GM19239 (cell line): ENCODE measurements around the gene CDC42BPB.

Experiments used
- DNase-seq: peaks from one replicate; pipeline ENCODE4 v3.0.0; 2011; ENCODE audit warnings: low spot score; ENCODE audit not compliant: insufficient read length
- FAIRE-seq: peaks from 2 replicates; lab custom pipeline; 2011; peaks lifted over from hg19 to GRCh38; lab: Jason Lieb, UNC

Gene CDC42BPB

GRCh38 chr14:102920998-102921304 lies 136.4 kb downstream of the CDC42BPB start:
- DNase-seq (no peak), FAIRE-seq (no peak)

DNA sequence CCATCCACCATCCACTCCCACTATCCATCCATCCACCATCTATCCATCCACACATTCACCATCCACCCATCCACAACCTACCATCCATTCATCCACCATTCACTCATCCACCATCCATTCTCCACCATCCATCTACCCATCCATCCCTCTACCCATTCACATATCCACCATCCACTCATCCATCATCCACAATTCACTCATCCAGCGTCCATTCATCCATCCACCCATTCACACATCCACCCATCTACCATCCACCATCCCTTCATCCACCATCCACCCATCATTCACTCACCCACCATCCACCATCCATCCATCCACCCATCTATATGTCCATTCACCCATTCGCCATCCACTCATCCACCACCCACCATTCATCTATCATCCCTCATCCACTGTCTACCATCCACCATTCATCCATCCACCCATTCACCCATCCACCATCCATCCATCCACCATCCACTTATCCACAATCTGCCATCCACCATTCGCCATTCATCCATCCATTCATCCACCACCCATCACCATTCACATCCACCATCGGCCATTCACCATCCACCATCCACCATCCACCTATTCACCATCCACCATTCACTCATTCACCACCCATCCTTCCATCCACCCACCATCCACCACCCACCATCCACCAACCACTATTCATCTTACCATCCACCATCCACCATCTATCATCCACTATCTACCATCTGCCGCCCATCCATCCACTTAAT lies 136.9 kb downstream of the CDC42BPB start:
- DNase-seq: no peak
- no peak for FAIRE-seq

DNA sequence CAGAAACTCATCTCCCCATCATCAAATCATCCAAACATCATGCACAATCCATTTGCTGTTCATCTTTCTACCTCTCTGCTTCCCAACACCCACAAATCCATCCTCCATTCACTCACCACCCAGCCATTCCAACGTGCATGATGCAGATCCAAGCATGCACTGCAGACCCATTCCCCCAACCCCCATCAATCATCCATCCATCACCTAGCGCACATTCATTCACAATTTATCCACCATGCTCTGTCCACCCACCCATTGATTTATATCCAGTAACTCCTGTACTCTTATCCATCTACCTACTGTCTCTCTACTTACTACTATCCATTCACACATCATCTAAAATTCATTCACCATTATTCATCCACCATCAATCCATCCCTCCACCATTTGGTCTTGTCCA lies 138.9 kb downstream of the CDC42BPB start:
- DNase-seq: no peak
- no peak for FAIRE-seq

- DNase-seq: no peak
- FAIRE-seq: peak; percentile 74
These were observed 139.7 kb downstream of the CDC42BPB start for GRCh38 chr14:102917469-102918211.

GRCh38 chr14:102917056-102917385 lies 140.3 kb downstream of the CDC42BPB start:
- FAIRE-seq (no peak), DNase-seq (no peak)

DNA sequence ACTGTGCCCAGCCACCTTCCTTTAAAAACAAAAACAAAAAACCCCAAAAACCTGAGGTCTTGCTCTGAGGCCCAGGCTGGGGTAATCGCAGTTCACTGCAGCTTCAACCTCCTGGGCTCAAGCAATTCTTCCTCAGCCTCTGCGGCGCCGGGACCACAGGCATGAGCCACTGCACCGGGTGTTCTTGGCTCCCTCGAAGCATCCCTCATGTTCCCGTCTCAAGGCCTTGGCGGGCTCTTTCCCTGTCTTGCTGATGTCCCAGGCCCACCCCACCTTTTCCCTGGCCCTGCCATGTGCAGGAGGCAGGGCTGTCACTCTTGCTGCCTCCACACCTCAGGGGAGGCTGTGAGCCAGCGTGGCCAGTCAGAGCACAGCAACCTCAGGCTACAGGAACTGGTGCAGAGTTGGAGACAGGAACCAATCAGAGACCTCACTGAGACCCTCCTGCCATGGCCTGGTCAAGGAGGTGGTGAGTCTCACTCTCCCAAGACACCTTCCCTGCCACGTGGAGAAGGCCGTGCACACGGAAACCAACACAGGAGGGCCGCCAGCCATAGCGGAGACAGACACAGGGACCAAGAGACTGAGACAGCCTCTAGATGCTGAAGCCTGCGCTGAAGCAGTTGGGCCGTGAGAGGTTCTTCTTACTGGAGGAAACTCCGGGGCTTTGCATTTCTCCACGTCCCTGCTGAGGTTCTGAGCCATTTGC lies 140.8 kb downstream of the CDC42BPB start:
- DNase-seq (no peak), FAIRE-seq (peak; percentile 49)

DNA sequence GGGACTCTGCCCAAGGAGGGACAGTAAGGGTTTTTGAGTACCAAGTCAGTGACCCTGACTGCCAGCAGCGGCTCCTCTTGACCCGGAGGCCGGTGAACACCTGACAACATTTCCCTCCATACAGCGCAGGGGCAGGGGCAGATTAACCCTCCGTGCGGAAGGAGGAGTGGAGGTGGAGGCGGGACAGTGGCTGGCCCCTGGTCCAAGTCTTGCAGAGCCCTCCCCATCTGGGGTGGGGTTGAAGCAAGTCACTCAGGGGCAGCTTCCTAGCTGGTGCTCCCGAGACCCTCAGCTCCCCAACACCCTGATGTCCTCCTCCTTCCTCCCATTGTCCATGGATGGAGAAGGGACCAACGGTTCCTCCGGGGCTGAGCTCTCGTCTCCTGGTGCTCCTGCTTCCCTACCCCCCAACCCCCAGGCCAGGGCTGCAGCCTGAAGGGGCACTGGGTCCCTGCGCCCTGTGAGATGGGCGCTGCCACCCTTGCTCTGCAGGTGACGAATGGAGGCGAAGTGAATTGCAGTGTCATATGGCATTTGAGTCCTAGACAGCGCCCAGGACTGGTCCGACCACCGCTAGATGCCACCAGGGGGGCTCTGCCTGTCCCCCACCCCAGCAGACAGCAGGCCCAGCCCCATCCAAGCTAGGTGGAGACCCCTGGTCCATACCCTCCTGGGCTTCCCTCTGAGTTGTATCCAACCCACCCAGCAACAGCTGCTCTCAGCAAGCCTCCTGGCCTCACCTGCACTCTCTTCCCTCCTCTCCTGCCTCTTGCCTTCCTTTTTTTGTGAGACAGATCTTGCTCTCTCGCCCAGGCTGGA lies 141.8 kb downstream of the CDC42BPB start:
- FAIRE-seq (no peak), DNase-seq (no peak)

DNA sequence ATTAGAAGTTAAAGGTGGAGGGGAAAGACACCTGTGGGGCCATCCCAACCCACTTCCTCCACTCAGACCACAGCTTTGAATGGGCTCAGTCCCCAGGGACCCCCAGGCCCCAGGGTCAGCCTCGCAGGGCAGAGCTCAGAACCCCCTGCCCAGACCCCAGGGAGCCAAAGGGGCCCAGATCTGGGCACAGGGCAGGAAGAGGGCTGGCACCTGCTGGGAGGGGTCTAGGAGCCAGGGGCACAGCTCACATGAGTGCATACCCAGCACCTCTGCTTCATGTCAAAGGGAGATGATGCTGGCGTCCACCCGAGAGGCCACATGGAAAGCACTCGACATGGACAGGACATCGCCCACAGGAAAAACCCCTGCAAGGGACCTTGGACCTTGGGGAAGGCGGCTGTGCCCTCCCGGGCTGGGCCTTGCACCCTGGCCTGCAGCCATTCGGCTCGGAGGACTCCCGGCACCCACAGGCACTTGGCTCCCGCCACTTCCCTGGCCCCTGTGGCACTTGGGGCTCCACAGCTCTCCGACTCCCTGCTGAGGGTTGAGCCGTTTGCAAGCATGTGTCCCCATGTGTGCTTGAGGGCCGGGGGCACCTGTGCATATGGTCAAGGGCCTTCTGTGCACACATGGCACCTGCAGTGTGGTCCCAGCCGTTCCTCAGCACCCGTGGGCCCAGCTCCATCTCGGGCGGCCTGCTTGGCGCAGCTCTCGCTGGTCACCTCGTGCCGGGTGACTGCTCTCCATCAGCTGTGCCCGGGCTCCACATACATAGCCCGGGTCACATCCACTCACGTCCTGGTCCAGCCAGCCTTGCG lies 142.7 kb downstream of the CDC42BPB start:
- FAIRE-seq: no peak
- no peak for DNase-seq

DNA sequence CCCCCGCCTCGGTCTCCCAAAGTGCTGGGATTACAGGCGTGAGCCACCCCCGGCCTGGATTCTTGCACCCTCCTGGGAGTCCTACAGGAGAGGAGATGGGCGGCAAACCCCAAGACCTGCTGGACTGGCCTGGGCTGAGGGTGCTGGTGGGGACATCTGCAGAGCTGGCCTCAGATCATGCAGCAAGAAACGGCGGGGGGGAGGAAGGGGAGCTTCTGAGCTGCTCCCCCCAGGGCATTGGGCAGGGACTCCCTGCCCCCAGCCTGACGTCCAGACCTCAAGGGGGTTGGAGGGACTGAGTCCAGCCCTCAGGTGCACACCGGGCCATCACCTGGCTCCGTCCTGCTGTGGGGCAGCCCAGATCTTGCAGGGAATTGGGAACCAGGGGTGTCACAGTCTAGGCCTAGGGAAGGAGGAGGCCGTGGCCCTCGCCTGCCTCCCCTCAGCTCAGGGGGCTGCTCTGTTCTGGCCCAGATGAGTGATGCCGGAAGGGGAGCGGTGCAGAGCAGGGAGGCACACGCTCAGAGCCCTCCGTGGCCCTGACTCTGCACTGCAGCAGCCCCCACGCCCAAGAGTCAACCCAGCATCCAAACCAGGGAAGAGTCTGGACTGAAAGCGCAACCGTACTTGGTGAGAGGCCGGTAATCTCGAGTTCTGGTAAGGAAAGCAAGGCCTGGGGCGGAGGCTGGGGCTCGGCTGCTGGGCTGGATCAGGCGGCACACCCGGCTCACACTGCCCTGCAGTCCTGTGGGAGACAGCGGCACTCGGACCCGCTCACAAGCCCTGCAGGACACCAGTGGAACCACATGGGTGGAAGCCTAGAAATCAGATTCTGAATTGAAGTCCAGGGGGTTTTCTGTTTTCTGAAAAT lies 143.8 kb downstream of the CDC42BPB start:
- DNase-seq (no peak), FAIRE-seq (no peak)

GRCh38 chr14:102911991-102912761 lies 145.2 kb downstream of the CDC42BPB start:
- FAIRE-seq (no peak), DNase-seq (no peak)

- FAIRE-seq: no peak
- no peak for DNase-seq
These were observed 145.8 kb downstream of the CDC42BPB start for GRCh38 chr14:102911541-102911951.

DNA sequence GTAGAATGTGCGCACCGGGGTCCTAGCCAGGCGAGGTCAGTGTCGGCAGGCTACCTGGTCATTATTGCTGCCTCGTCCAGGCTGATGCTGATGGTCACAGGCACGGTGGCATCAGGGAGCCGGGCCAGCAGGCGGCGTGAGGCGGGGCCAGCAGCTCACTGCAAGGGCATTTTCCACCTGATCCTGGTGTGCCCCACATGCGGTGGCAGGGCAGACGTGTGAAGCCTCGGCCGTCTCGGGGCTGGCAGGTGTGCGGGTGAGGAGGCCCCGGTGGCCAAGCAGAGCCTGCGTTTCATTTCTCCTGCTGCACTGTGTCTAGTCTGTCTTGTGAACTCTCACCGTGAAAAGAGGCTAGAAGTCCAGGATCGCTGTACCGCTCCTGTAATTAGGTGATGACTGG lies 146.9 kb downstream of the CDC42BPB start:
- FAIRE-seq: no peak
- DNase-seq: no peak

GRCh38 chr14:102909911-102910310 lies 147.4 kb downstream of the CDC42BPB start:
- DNase-seq: no peak
- no peak for FAIRE-seq

DNA sequence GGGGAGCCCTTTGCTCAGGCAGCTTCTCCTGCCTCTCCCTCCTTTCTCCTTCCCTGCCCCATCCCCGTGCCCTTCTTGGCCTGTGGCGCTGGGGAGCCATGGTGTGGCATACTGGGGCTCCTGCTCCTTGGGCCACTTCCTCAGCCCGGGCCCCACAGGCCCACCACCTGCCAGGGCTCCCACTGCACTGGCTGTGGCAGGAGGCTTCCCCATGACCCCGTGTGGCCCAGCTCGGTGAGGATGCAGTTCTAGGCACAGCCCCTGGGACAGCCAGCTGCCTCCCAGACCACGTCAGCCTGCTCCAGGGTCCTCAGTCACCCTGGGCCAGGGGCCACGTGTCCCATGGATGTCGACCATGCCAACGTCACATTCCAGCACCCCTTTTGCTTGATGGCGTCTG lies 147.9 kb downstream of the CDC42BPB start:
- DNase-seq: no peak

GRCh38 chr14:102908766-102909455 lies 148.4 kb downstream of the CDC42BPB start:
- DNase-seq (no peak), FAIRE-seq (no peak)

More for the DNA sequence above, 147.9 kb downstream of the CDC42BPB start:
- FAIRE-seq: no peak

DNA sequence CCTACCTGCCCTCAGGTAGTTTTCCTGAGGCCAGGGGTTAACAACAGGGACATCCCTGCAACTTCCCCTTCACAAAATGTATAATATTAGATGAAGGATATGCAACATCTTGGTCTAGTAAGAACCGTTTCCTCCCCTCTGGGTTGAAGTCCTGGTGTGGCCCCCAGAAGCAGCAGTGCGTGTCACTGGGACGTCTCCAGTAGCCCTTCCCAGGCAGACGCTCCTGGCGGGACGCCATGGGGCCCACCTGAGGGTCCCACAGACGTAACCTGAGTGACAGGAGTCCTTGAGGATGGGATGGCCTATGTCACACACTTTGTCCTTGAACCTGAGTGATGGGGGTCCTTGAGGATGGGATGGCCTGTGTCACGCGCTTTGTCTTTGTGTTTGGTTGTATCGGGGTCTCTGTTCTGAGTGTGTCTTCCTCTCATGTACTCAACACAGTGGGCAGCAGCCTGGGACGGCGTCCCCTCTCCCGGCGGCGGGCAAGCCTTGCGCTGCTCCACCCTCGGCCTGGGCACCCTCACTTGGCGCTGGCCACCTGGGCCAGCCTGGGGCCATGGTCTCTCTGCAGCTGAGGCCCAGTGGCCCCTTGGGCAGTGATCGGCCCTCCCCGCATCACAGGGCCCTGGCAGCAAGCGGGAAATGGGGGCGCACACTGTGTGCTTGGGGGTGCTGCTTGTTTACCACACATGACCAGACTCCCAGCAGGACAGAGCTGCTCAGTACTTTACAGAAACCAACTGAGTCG lies 149.2 kb downstream of the CDC42BPB start:
- FAIRE-seq (no peak), DNase-seq (no peak)

DNA sequence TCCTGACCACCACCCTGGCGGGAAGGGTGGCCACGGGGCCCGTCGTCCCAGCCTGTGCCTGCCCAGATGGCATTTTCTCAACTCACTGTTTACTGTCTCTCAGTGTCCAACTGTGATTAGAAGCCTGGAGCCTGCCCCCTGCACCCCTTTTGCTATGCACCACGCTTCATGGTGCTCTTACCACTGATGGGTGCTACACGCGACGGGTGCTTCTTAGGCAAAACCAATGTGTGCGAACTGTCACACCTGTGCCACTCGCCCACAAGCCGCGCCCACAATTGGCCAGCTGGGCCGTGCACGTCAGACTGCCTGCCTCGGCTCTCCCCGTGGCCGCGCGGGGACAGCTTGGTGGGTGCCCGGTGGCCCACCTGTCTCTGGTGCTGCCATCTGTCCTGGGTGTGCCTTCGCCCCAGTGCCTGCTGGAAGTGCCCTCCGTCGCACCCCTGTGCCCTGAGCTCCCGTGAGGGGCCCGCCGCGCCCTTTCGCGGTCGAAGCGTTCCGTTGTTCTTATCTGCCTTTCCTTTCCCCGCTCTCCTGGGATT lies 150.0 kb downstream of the CDC42BPB start:
- DNase-seq: no peak
- FAIRE-seq: no peak
